GM21423 (cell line): ENCODE data around the gene UBE3D.
"Not testable (repeated sequence)": the region's sequence is repeated elsewhere in the genome, so short reads cannot be mapped to it uniquely, and the experiment has no call there.

Source experiments
- ATAC-seq: cut with Tn5 transposase; IDR thresholded peaks from one replicate; pipeline ENCODE4 v1.9.1; 2021; ENCODE audit warnings: mild to moderate bottlenecking, moderate library complexity; ENCODE audit not compliant: unreplicated experiment

UBE3D gene

GRCh38 chr6:82978362-82978945 is 87.2 kb downstream of the UBE3D start:
- ATAC-seq: no peak

- ATAC-seq: no peak
Observed at GRCh38 chr6:82976179-82976578, 89.5 kb downstream of the UBE3D start.

GRCh38 chr6:82971877-82972460 is 93.7 kb downstream of the UBE3D start:
- no peak for ATAC-seq

- no peak for ATAC-seq
Observed at GRCh38 chr6:82970839-82971238, 94.8 kb downstream of the UBE3D start.

- no peak for ATAC-seq
Observed at GRCh38 chr6:82968708-82969107, 96.9 kb downstream of the UBE3D start.

GRCh38 chr6:82963191-82963925 is 102.3 kb downstream of the UBE3D start:
- ATAC-seq: no peak

- no peak for ATAC-seq
Observed at GRCh38 chr6:82959385-82959941, 106.2 kb downstream of the UBE3D start.

- ATAC-seq: no peak
Observed at GRCh38 chr6:82958551-82958950, 107.1 kb downstream of the UBE3D start.

GRCh38 chr6:82957868-82958245 is 107.8 kb downstream of the UBE3D start:
- no peak for ATAC-seq

GRCh38 chr6:82957171-82957867 is 108.3 kb downstream of the UBE3D start:
- no peak for ATAC-seq

- ATAC-seq: no peak
Observed at GRCh38 chr6:82955841-82956240, 109.8 kb downstream of the UBE3D start.

GRCh38 chr6:82954937-82955577 is 110.6 kb downstream of the UBE3D start:
- peak; percentile 76 for ATAC-seq

GRCh38 chr6:82954356-82954755 is 111.3 kb downstream of the UBE3D start:
- ATAC-seq: no peak

GRCh38 chr6:82953871-82954270 is 111.8 kb downstream of the UBE3D start:
- ATAC-seq: no peak

- ATAC-seq: no peak
Observed at GRCh38 chr6:82951935-82952334, 113.7 kb downstream of the UBE3D start.

GRCh38 chr6:82951389-82951788 is 114.3 kb downstream of the UBE3D start:
- no peak for ATAC-seq

GRCh38 chr6:82930915-82931314 is 134.7 kb downstream of the UBE3D start:
- ATAC-seq: not testable (repeated sequence)

GRCh38 chr6:82924799-82925535 is 140.7 kb downstream of the UBE3D start:
- ATAC-seq: no peak

GRCh38 chr6:82921258-82921657 is 144.4 kb downstream of the UBE3D start:
- no peak for ATAC-seq

- no peak for ATAC-seq
Observed at GRCh38 chr6:82917346-82918064, 148.1 kb downstream of the UBE3D start.
